ENCODE results near the gene MAGI2. TPM values are rescaled to one million over a fixed set of nuclear protein-coding genes. Genes with fewer than 3 reads are reported as not detected.

MAGI2 gene
- total and polyA plus RNA-seq, 2 experiments from 2014 or later, result 10.4 to 26.4 TPM

DNA sequence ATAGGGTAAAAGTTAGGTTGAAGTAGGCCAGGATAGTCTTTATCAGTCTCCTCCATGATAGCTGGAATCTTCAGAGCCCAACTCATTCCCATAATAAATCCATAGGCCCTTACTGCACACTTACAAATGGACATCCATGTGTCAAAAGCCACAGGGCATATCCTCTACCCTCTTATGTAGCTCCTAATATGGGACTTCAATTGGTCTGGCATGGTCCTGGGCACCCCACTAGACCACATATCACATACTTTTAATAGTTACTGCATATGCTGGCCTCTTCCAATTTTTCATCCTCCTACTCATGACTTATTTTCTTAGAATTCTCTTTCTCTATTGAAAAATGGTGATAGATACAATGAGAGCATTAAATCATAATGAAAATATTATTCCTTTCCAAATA lies 169.3 kb downstream of the MAGI2 start (continued):
- TF ChIP-seq, protein P1, sequence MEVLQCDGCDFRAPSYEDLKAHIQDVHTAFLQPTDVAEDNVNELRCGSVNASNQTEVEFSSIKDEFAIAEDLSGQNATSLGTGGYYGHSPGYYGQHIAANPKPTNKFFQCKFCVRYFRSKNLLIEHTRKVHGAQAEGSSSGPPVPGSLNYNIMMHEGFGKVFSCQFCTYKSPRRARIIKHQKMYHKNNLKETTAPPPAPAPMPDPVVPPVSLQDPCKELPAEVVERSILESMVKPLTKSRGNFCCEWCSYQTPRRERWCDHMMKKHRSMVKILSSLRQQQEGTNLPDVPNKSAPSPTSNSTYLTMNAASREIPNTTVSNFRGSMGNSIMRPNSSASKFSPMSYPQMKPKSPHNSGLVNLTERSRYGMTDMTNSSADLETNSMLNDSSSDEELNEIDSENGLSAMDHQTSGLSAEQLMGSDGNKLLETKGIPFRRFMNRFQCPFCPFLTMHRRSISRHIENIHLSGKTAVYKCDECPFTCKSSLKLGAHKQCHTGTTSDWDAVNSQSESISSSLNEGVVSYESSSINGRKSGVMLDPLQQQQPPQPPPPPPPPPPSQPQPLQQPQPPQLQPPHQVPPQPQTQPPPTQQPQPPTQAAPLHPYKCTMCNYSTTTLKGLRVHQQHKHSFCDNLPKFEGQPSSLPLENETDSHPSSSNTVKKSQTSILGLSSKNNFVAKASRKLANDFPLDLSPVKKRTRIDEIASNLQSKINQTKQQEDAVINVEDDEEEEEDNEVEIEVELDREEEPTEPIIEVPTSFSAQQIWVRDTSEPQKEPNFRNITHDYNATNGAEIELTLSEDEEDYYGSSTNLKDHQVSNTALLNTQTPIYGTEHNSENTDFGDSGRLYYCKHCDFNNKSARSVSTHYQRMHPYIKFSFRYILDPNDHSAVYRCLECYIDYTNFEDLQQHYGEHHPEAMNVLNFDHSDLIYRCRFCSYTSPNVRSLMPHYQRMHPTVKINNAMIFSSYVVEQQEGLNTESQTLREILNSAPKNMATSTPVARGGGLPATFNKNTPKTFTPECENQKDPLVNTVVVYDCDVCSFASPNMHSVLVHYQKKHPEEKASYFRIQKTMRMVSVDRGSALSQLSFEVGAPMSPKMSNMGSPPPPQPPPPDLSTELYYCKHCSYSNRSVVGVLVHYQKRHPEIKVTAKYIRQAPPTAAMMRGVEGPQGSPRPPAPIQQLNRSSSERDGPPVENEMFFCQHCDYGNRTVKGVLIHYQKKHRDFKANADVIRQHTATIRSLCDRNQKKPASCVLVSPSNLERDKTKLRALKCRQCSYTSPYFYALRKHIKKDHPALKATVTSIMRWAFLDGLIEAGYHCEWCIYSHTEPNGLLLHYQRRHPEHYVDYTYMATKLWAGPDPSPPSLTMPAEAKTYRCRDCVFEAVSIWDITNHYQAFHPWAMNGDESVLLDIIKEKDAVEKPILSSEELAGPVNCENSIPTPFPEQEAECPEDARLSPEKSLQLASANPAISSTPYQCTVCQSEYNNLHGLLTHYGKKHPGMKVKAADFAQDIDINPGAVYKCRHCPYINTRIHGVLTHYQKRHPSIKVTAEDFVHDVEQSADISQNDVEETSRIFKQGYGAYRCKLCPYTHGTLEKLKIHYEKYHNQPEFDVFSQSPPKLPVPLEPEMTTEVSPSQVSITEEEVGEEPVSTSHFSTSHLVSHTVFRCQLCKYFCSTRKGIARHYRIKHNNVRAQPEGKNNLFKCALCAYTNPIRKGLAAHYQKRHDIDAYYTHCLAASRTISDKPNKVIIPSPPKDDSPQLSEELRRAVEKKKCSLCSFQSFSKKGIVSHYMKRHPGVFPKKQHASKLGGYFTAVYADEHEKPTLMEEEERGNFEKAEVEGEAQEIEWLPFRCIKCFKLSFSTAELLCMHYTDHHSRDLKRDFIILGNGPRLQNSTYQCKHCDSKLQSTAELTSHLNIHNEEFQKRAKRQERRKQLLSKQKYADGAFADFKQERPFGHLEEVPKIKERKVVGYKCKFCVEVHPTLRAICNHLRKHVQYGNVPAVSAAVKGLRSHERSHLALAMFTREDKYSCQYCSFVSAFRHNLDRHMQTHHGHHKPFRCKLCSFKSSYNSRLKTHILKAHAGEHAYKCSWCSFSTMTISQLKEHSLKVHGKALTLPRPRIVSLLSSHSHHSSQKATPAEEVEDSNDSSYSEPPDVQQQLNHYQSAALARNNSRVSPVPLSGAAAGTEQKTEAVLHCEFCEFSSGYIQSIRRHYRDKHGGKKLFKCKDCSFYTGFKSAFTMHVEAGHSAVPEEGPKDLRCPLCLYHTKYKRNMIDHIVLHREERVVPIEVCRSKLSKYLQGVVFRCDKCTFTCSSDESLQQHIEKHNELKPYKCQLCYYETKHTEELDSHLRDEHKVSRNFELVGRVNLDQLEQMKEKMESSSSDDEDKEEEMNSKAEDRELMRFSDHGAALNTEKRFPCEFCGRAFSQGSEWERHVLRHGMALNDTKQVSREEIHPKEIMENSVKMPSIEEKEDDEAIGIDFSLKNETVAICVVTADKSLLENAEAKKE (CRISPR knock-in tag; IDR thresholded peaks at IDR 0.05), result no peak
- TF ChIP-seq, protein P2, sequence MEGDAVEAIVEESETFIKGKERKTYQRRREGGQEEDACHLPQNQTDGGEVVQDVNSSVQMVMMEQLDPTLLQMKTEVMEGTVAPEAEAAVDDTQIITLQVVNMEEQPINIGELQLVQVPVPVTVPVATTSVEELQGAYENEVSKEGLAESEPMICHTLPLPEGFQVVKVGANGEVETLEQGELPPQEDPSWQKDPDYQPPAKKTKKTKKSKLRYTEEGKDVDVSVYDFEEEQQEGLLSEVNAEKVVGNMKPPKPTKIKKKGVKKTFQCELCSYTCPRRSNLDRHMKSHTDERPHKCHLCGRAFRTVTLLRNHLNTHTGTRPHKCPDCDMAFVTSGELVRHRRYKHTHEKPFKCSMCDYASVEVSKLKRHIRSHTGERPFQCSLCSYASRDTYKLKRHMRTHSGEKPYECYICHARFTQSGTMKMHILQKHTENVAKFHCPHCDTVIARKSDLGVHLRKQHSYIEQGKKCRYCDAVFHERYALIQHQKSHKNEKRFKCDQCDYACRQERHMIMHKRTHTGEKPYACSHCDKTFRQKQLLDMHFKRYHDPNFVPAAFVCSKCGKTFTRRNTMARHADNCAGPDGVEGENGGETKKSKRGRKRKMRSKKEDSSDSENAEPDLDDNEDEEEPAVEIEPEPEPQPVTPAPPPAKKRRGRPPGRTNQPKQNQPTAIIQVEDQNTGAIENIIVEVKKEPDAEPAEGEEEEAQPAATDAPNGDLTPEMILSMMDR (conservative IDR thresholded peaks at IDR 0.05; ENCODE audit: low read depth in 2 of 2), result no peak
- TF ChIP-seq, protein P3, sequence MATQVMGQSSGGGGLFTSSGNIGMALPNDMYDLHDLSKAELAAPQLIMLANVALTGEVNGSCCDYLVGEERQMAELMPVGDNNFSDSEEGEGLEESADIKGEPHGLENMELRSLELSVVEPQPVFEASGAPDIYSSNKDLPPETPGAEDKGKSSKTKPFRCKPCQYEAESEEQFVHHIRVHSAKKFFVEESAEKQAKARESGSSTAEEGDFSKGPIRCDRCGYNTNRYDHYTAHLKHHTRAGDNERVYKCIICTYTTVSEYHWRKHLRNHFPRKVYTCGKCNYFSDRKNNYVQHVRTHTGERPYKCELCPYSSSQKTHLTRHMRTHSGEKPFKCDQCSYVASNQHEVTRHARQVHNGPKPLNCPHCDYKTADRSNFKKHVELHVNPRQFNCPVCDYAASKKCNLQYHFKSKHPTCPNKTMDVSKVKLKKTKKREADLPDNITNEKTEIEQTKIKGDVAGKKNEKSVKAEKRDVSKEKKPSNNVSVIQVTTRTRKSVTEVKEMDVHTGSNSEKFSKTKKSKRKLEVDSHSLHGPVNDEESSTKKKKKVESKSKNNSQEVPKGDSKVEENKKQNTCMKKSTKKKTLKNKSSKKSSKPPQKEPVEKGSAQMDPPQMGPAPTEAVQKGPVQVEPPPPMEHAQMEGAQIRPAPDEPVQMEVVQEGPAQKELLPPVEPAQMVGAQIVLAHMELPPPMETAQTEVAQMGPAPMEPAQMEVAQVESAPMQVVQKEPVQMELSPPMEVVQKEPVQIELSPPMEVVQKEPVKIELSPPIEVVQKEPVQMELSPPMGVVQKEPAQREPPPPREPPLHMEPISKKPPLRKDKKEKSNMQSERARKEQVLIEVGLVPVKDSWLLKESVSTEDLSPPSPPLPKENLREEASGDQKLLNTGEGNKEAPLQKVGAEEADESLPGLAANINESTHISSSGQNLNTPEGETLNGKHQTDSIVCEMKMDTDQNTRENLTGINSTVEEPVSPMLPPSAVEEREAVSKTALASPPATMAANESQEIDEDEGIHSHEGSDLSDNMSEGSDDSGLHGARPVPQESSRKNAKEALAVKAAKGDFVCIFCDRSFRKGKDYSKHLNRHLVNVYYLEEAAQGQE (IDR thresholded peaks at IDR 0.05; ENCODE audit: unreplicated experiment), result no peak
- TF ChIP-seq ZNF331 (CRISPR knock-in tag; IDR thresholded peaks at IDR 0.05; ENCODE audit: low read depth), result no peak
- TF ChIP-seq EZH2 (IDR thresholded peaks at IDR 0.05; ENCODE audit: low read depth, unreplicated experiment), result no peak
